SK-N-SH (cell line): ENCODE data around the gene GRID2IP. TPM values are rescaled to one million over a fixed set of nuclear protein-coding genes. Genes with fewer than 3 reads are reported as not detected.

Experiments
- CTCF ChIA-PET: fragments of 300-600, 350-600 bp; formaldehyde crosslinking; extraction: SDS; loops from one replicate; lab custom pipeline; 2021; lab: Yijun Ruan, JAX
- POLR2A ChIA-PET: fragments of 350-600 bp; sonication (Branson Sonifier 250); formaldehyde crosslinking; extraction: SDS; loops from one replicate; lab custom pipeline; 2020; ENCODE audit warnings: antibody characterized with exemption, inconsistent platforms; lab: Yijun Ruan, JAX
- DNase-seq: peaks from one replicate; pipeline ENCODE4 v3.0.0; 2012
- H2AFZ ChIP-seq: fragments of 200-600 bp; sonication (generic); 2 replicates; pipeline ENCODE4 v1.8.1; 2016; ENCODE audit warnings: antibody characterized with exemption, mild to moderate bottlenecking, low read depth
- H3F3A ChIP-seq: fragments of 200-600 bp; sonication (generic); replicated peaks from 2 replicates; pipeline ENCODE3; 2016; ENCODE audit warnings: antibody characterized with exemption, mild to moderate bottlenecking; ENCODE audit not compliant: insufficient read depth
- H3K27ac ChIP-seq, 2 experiments: fragments of 200-500 bp in 1 of 2; fragments of 200-600 bp in 1 of 2; sonication (Bioruptor generic) in 1 of 2; sonication (generic), shearing (Covaris generic) in 1 of 2; 2 replicates each; pipeline versions ENCODE4 v1.5.1 to v1.6.1; 2014 to 2016; ENCODE audit warnings: low read depth in 2 of 2, inconsistent platforms in 1 of 2, low read length in 1 of 2, mild to moderate bottlenecking in 1 of 2, mixed read lengths in 1 of 2
- H3K27me3 ChIP-seq: fragments of 200-600 bp; sonication (generic), shearing (Covaris generic); 2 replicates; pipeline ENCODE4 v1.6.1; 2016; ENCODE audit warnings: mixed run types; ENCODE audit not compliant: insufficient read depth
- H3K36me3 ChIP-seq, 2 experiments: fragments of 200-500 bp in 1 of 2; fragments of 200-600 bp in 1 of 2; sonication (Bioruptor generic) in 1 of 2; sonication (generic) in 1 of 2; replicated peaks in 1 of 2; 2 replicates each; pipeline versions ENCODE3 to v1.5.1; 2014 to 2016; ENCODE audit warnings: low read length in 1 of 2, mild to moderate bottlenecking in 1 of 2; ENCODE audit not compliant: insufficient read depth in 2 of 2, control insufficient read depth in 1 of 2
- H3K4me1 ChIP-seq, 2 experiments: fragments of 200-500 bp in 1 of 2; fragments of 200-600 bp in 1 of 2; sonication (Bioruptor generic) in 1 of 2; sonication (generic), shearing (Covaris generic) in 1 of 2; 2 replicates each; pipeline versions ENCODE4 v1.5.1 to v1.6.1; 2014 to 2016; ENCODE audit warnings: low read depth in 1 of 2, low read length in 1 of 2, mixed run types in 1 of 2; ENCODE audit not compliant: insufficient read depth in 2 of 2, control insufficient read depth in 1 of 2
- H3K4me2 ChIP-seq: fragments of 200-600 bp; sonication (generic), shearing (Covaris generic); 2 replicates; pipeline ENCODE4 v1.6.1; 2017; ENCODE audit warnings: mixed run types
- H3K4me3 ChIP-seq, 2 experiments: fragments of 200-500 bp in 1 of 2; fragments of 200-600 bp in 1 of 2; sonication (Bioruptor generic) in 1 of 2; sonication (generic), shearing (Covaris generic) in 1 of 2; 2 replicates each; pipeline versions ENCODE4 v1.5.1 to v1.8.1; 2014 to 2016; ENCODE audit warnings: low read depth in 2 of 2, inconsistent platforms in 1 of 2, low read length in 1 of 2, mild to moderate bottlenecking in 1 of 2, mixed read lengths in 1 of 2, moderate library complexity in 1 of 2
- H3K79me2 ChIP-seq: fragments of 200-600 bp; sonication (generic); 2 replicates; pipeline ENCODE4 v1.8.1; 2017; ENCODE audit warnings: mild to moderate bottlenecking; ENCODE audit not compliant: insufficient read depth
- H3K9ac ChIP-seq: fragments of 200-600 bp; sonication (generic); 2 replicates; pipeline ENCODE4 v1.6.1; 2017; ENCODE audit warnings: mixed run types
- H3K9me2 ChIP-seq: fragments of 200-600 bp; sonication (generic); 2 replicates; pipeline ENCODE4 v1.6.1; 2017; ENCODE audit warnings: mixed run types
- H3K9me3 ChIP-seq: fragments of 200-600 bp; sonication (generic); 2 replicates; pipeline ENCODE4 v1.6.1; 2017; ENCODE audit warnings: mixed run types, mild to moderate bottlenecking, moderate library complexity
- H4K20me1 ChIP-seq: fragments of 200-600 bp; sonication (generic); 2 replicates; pipeline ENCODE4 v1.6.1; 2017; ENCODE audit warnings: mild to moderate bottlenecking, mixed run types; ENCODE audit not compliant: insufficient read depth
- EP300 ChIP-seq, 2 experiments: IDR thresholded peaks; 2 replicates each; pipeline versions ENCODE4 v1.4.0 to v1.6.1; 2012; ENCODE audit warnings: borderline replicate concordance in 1 of 2, low read depth in 1 of 2, low read length in 1 of 2
- EZH2phosphoT487 ChIP-seq: fragments of 200-600 bp; sonication (generic); IDR thresholded peaks from 2 replicates; pipeline ENCODE4 v1.6.1; 2017; ENCODE audit warnings: low read depth, mixed run types, mild to moderate bottlenecking, antibody characterized with exemption, moderate library complexity, borderline replicate concordance
- FOXJ3 ChIP-seq: sonication (generic); formaldehyde crosslinking; IDR thresholded peaks from 2 replicates; pipeline ENCODE4 v1.5.1; 2020; ENCODE audit warnings: mild to moderate bottlenecking, missing genetic modification reagents
- FOXM1 ChIP-seq: IDR thresholded peaks from 2 replicates; pipeline ENCODE4 v1.4.0; 2012; ENCODE audit warnings: low read depth, mild to moderate bottlenecking
- IRF3 ChIP-seq: fragments of 150-350 bp; IDR thresholded peaks from 2 replicates; pipeline ENCODE4 v1.6.1; 2016; ENCODE audit warnings: mild to moderate bottlenecking, low read depth, low read length
- MEF2A ChIP-seq: IDR thresholded peaks from 2 replicates; pipeline ENCODE4 v1.4.0; 2012; ENCODE audit warnings: low read depth, borderline replicate concordance
- MXI1 ChIP-seq: IDR thresholded peaks from 2 replicates; pipeline ENCODE4 v1.6.1; 2012; ENCODE audit warnings: mild to moderate bottlenecking, low read depth, low read length, improper control_type of control experiment
- NRF1 ChIP-seq: IDR thresholded peaks from 2 replicates; pipeline ENCODE4 v1.6.1; 2012; ENCODE audit warnings: low read depth, mild to moderate bottlenecking, low read length
- RCOR1 ChIP-seq: fragments of 150-350 bp; IDR thresholded peaks from 2 replicates; pipeline ENCODE4 v1.6.1; 2017; ENCODE audit warnings: antibody characterized with exemption, low read length
- REST ChIP-seq: IDR thresholded peaks from 2 replicates; pipeline ENCODE4 v1.6.1; 2012; ENCODE audit warnings: mild to moderate bottlenecking, low read depth, low read length, moderate library complexity
- RFX5 ChIP-seq: IDR thresholded peaks from 2 replicates; pipeline ENCODE4 v1.6.1; 2012; ENCODE audit warnings: mild to moderate bottlenecking, improper control_type of control experiment, low read length
- RXRA ChIP-seq: IDR thresholded peaks from 2 replicates; pipeline ENCODE4 v1.4.0; 2012; ENCODE audit warnings: low read depth, mild to moderate bottlenecking, borderline replicate concordance
- USF2 ChIP-seq: fragments of 150-350 bp; IDR thresholded peaks from 2 replicates; pipeline ENCODE4 v1.6.1; 2017; ENCODE audit warnings: antibody characterized with exemption, low read length, low read depth, borderline replicate concordance
- YY1 ChIP-seq: IDR thresholded peaks from 2 replicates; pipeline ENCODE4 v1.4.0; 2012; ENCODE audit warnings: low read depth, mild to moderate bottlenecking
- ZBTB33 ChIP-seq: IDR thresholded peaks from 2 replicates; pipeline ENCODE4 v1.4.0; 2012; ENCODE audit warnings: low read depth, borderline replicate concordance
- WGBS: methylation state at CpG from one replicate; pipeline ENCODE4 v1.1.6; 2017; ENCODE audit warnings: low lambda C conversion rate; 5-methylcytosine and 5-hydroxymethylcytosine counted together
- polyA plus RNA-seq, 3 experiments: library from polyadenylated mRNA; depleted of rRNA; stranded (reverse); fragments of >200 nt; gene quantifications; 2 replicates each; pipeline ENCODE4 v1.2.3, GENCODE V29; 2012
- TF ChIP-seq, protein P1 (sequence below): IDR thresholded peaks from 2 replicates; pipeline ENCODE4 v1.4.0; 2012; ENCODE audit warnings: low read depth

Gene GRID2IP
- polyA plus RNA-seq, 1 of the 3 experiments (the other 2 are of a cell fraction) = 0.03 TPM

DNA sequence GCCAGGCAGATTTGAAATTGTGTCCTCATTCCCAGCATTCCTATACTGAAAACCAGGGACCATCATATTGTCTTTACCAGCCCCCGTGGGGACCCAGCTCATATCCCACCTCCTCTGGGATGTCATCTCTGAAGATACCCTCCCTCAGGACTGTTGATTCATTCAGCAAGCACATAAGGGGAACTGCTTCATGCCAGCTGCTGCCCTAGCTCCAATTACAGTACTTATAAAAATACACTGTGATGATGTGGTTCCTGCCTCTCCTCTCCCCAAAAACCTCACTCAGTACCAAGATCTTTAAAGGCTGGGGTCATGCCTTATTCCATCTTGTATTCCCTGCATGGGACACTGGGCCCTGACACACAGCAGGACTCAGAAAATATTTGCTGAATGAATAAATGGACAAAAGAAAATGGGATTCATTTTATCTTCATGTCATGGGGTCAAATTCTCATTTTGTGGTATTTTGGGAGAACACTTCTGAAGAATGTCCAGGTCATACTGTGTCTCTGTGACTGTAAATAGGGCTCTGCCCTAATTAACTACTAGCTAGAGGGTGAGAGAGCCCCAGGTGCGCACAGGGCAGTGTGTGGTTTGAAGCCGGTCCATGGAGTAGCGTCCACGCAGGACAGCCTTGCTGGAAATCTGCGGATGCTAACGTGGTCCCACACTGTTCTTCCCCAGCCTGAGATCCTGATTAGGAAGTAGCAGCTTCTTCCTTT, 74.5 kb downstream of the GRID2IP start:
- Histone ChIP-seq H2AFZ (no peak overlapping the region), H3K36me3 (peaks cover 40 to 76% of the 10 kb centered on the region in 2 experiments), H3K9ac (no peak overlapping the region), H3K27me3 (no peaks in the 10 kb centered on the region), H3K9me3 (no peaks in the 10 kb centered on the region), H3K27ac (no peak overlapping the region), H3K9me2 (no peaks in the 10 kb centered on the region), H3F3A (peaks cover 10% of the 10 kb centered on the region), H3K4me3 (no peak overlapping the region), H3K79me2 (peaks cover 100% of the 10 kb centered on the region), H4K20me1 (peaks cover 100% of the 10 kb centered on the region), H3K4me1 (peaks cover 0 to 9% of the 10 kb centered on the region in 2 experiments; a peak in 3 of 4 replicates), H3K4me2 (no peak overlapping the region)
- ChIA-PET POLR2A (interaction anchor here (0.5 kb wide), 1 partner anchor 105 kb away, joined by 4 read pairs; no protein-coding TSS in a partner anchor), CTCF (interaction anchor here (1.1 to 1.3 kb wide), 2 partner anchors 19 to 39 kb away, joined by 3 to 4 read pairs; no protein-coding TSS in a partner anchor)
- WGBS = 98% methylated on average over 7 of the region's 7 CpGs
- no peak for DNase-seq
- TF ChIP-seq MEF2A (no peak), RCOR1 (no peak), ZBTB33 (no peak), NRF1 (no peak), USF2 (no peak), IRF3 (no peak), YY1 (no peak), FOXJ3 (CRISPR knock-in tag) (no peak), REST (no peak), RFX5 (no peak), FOXM1 (no peak), EZH2phosphoT487 (no peak), MXI1 (no peak), EP300 (IDR thresholded peaks at IDR 0.05; ENCODE audit: borderline replicate concordance in 1 of 2, low read depth in 1 of 2, low read length in 1 of 2) (no peak), RXRA (no peak)
- TF ChIP-seq, protein P1, sequence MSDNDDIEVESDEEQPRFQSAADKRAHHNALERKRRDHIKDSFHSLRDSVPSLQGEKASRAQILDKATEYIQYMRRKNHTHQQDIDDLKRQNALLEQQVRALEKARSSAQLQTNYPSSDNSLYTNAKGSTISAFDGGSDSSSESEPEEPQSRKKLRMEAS = no peak
